Heart left ventricle (tissue), 16 donors: ENCODE measurements around the gene ZFYVE27. TPM values are rescaled to one million over a fixed set of nuclear protein-coding genes. Genes with fewer than 3 reads are reported as not detected.

ENCODE experiments used
- ATAC-seq, 4 donors: fragments of 200-7000 bp; cut with Tn5 transposase; one replicate each; pipeline ENCODE4 v1.9.1; 2020 to 2022; ENCODE audit warnings: moderate library complexity in 4 of 4, mild to moderate bottlenecking in 3 of 4, moderate number of reproducible peaks in 1 of 4
- DNase-seq, 5 donors: peaks; one replicate each; pipeline ENCODE4 v3.0.0-alpha.2; 2020
- H3K27ac ChIP-seq, 12 donors: fragments of 200-600 bp; sonication (generic) in 4 of 12; one replicate each; pipeline versions ENCODE4 v1.5.0 to v1.8.0; 2016 to 2022; ENCODE audit warnings: mild to moderate bottlenecking in 2 of 12
- H3K27me3 ChIP-seq, 9 donors: fragments of 200-600 bp; sonication (generic) in 2 of 9; one replicate each; pipeline versions ENCODE4 v1.5.1 to v1.8.0; 2016 to 2022; ENCODE audit warnings: mild to moderate bottlenecking in 3 of 9
- H3K36me3 ChIP-seq, 9 donors: fragments of 200-600 bp; sonication (generic) in 2 of 9; one replicate each; pipeline versions ENCODE4 v1.5.0 to v1.8.0; 2018 to 2022; ENCODE audit warnings: mild to moderate bottlenecking in 2 of 9
- H3K4me1 ChIP-seq, 12 donors: fragments of 200-600 bp; sonication (generic) in 4 of 12; one replicate each; pipeline versions ENCODE4 v1.5.0 to v1.8.0; 2016 to 2022; ENCODE audit warnings: mild to moderate bottlenecking in 3 of 12
- H3K4me3 ChIP-seq, 12 donors: fragments of 200-600 bp; sonication (generic) in 4 of 12; one replicate each; pipeline versions ENCODE4 v1.5.0 to v1.8.0; 2017 to 2022; ENCODE audit warnings: mild to moderate bottlenecking in 9 of 12, moderate library complexity in 4 of 12
- H3K9me3 ChIP-seq, 12 donors: fragments of 200-600 bp; sonication (generic) in 4 of 12; one replicate each; pipeline versions ENCODE4 v1.5.0 to v1.8.0; 2016 to 2022; ENCODE audit warnings: mild to moderate bottlenecking in 1 of 12
- CTCF ChIP-seq, 12 donors: fragments of 200-600 bp; sonication (generic) in 4 of 12; IDR thresholded peaks; one replicate each; pipeline versions ENCODE4 v1.5.0 to v1.8.0; 2018 to 2022; ENCODE audit warnings: antibody characterized with exemption in 12 of 12, mild to moderate bottlenecking in 5 of 12
- POLR2A ChIP-seq, 2 donors: fragments of 450-650 bp; IDR thresholded peaks; one replicate each; pipeline ENCODE4 v1.6.1; 2017; ENCODE audit warnings: antibody characterized with exemption in 2 of 2, mild to moderate bottlenecking in 2 of 2, moderate library complexity in 2 of 2
- WGBS, 4 donors: extraction: QIAGEN DNeasy Blood & Tissue Kit in 2 of 4; methylation state at CpG; one replicate each; pipeline versions ENCODE4 v1.1.5 to v1.1.7; 2013 to 2018; 5-methylcytosine and 5-hydroxymethylcytosine counted together
- intact Hi-C, 10 donors: fragments of 100-400 bp; cut with DNase I; formaldehyde crosslinking; loops; one replicate each; pipeline versions ENCODE4 v1.11.1 to v1.14.2; 2022
- polyA plus RNA-seq, 2 donors: library from polyadenylated mRNA; stranded (reverse); fragments of 200-250 nt; gene quantifications; one replicate each; pipeline ENCODE4 v1.2.3, GENCODE V29; 2013
- total RNA-seq, 9 donors: library from RNA; depleted of rRNA in 2 of 9; stranded (reverse); fragments of >200 nt in 2 of 9; fragmentation: NEBNext Ultra II Directional in 3 of 9; extraction: Animal tissue kit (Norgen Biotek cat#: 25700) in 3 of 9; gene quantifications; one replicate each; pipeline versions ENCODE4 v1.1.0 to v1.2.4, GENCODE V29; 2016 to 2023
- donor health status: ischemic (EF 13 %, LVEDD 7.1; RV severe dilation, severe dysfunction).
- donor health status: healthy with polysubstance abuse.
- donor health status: DM: no; HTN: yes; CAD: no.
- donor health status: DM: no; HTN: no; CAD: no.
- donor health status: ischemic (EF 25% LVEDD 6.9; RV normal size, moderate dysfunction).
- donor health status: ischemic (EF 25% LVEDD 5.7; RV mildly dilated, moderate dysfunction).
- donor health status: healthy.
- donor health status: DM: yes; HTN: yes; CAD: no.
- donor health status: ischemic (EF 35%, LVEDD 5.7; RV mildly dilated, moderate dysfunction).
- donor health status: nonischemic (EF 11% LVEDD 7.7; RV severe dilation, severe dysfunction).
- donor health status: DM: yes; HTN: yes; CAD: no.
- donor health status: PGD.
- donor health status: ischemic (EF 29% LVEDD 5.4; RV normal size, mild dysfunction).
- donor health status: nonischemic (EF 23%, LVEDD 6.1; RV moderate dilation, normal function).

Gene ZFYVE27
- total and polyA plus RNA-seq, 11 donors = 7.3 to 28.5 (median 13.1) TPM

- TF ChIP-seq POLR2A (IDR thresholded peaks at IDR 0.05) (no peak), CTCF (IDR thresholded peaks at IDR 0.05) (no peak)
- 83 to 88% (median 87%) methylated on average over 2 of the region's 2 CpGs for WGBS, 4 donors
- DNase-seq = no peak
- Histone ChIP-seq H3K4me3 (no peak overlapping the region), H3K27ac (no peak overlapping the region), H3K4me1 (peaks cover 0 to 6% (median 0%) of the 10 kb centered on the region in 12 donors), H3K27me3 (no peaks in the 10 kb centered on the region), H3K9me3 (no peaks in the 10 kb centered on the region), H3K36me3 (peaks cover 0 to 39% (median 20%) of the 10 kb centered on the region in 9 donors)
- ATAC-seq = no peak
- intact Hi-C loops = loop anchor here in 6 of 10 donors (5.0 to 10.0 kb wide), 5 partner anchors 101 to 281 kb away; partner anchors contain the start of gene CRTAC1 (in 1 of the 6)
Measured at GRCh38 chr10:97763411-97763810, 26.5 kb downstream of the ZFYVE27 start.

GRCh38 chr10:97763947-97764346 lies 27.0 kb downstream of the ZFYVE27 start:
- Histone ChIP-seq H3K4me3 (no peak overlapping the region), H3K27ac (no peak overlapping the region), H3K36me3 (peaks cover 0 to 33% (median 18%) of the 10 kb centered on the region in 9 donors), H3K9me3 (no peaks in the 10 kb centered on the region), H3K4me1 (peaks cover 0 to 6% (median 0%) of the 10 kb centered on the region in 12 donors), H3K27me3 (no peaks in the 10 kb centered on the region)
- WGBS, 4 donors = 90 to 94% (median 92%) methylated on average over 3 of the region's 3 CpGs
- DNase-seq = no peak
- intact Hi-C loops = loop anchor here in 6 of 10 donors (5.0 to 10.0 kb wide), 5 partner anchors 101 to 281 kb away; partner anchors contain the start of gene CRTAC1 (in 1 of the 6)
- no peak for TF ChIP-seq CTCF (IDR thresholded peaks at IDR 0.05)
- TF ChIP-seq POLR2A (IDR thresholded peaks at IDR 0.05) = no peak
- ATAC-seq = no peak

GRCh38 chr10:97764519-97764931 lies 27.6 kb downstream of the ZFYVE27 start:
- Histone ChIP-seq H3K36me3 (peaks cover 0 to 28% (median 12%) of the 10 kb centered on the region in 9 donors), H3K27ac (no peak overlapping the region), H3K4me1 (peaks cover 0 to 6% (median 0%) of the 10 kb centered on the region in 12 donors), H3K9me3 (no peaks in the 10 kb centered on the region), H3K4me3 (no peak overlapping the region), H3K27me3 (peaks cover 0 to under 1% (median 0%) of the 10 kb centered on the region in 9 donors)
- no peak for TF ChIP-seq CTCF (IDR thresholded peaks at IDR 0.05)
- TF ChIP-seq POLR2A (IDR thresholded peaks at IDR 0.05) = no peak
- intact Hi-C loops = loop anchor here in 6 of 10 donors (5.0 to 10.0 kb wide), 5 partner anchors 100 to 280 kb away; partner anchors contain the start of gene CRTAC1 (in 1 of the 6)
- 79 to 90% (median 82%) methylated on average over 4 to 7 of the region's 7 CpGs for WGBS, 4 donors
- DNase-seq (no peak), ATAC-seq (no peak)

GRCh38 chr10:97765201-97765600 lies 28.3 kb downstream of the ZFYVE27 start:
- H3K9me3 ChIP-seq = no peaks in the 10 kb centered on the region
- peaks cover 0 to 21% (median 5%) of the 10 kb centered on the region in 9 donors for H3K36me3 ChIP-seq
- ATAC-seq = no peak
- intact Hi-C loops = loop anchor here in 4 of 10 donors (10.0 kb wide), 3 partner anchors 100 to 280 kb away; partner anchors contain the start of gene CRTAC1 (in 1 of the 4)
- no peak overlapping the region for H3K4me3 ChIP-seq
- no peak overlapping the region for H3K27ac ChIP-seq
- TF ChIP-seq POLR2A (IDR thresholded peaks at IDR 0.05) = no peak
- no peak for TF ChIP-seq CTCF (IDR thresholded peaks at IDR 0.05)
- no peak for DNase-seq
- WGBS, 4 donors = 93 to 97% (median 97%) methylated on average over 10 to 15 of the region's 15 CpGs
- H3K27me3 ChIP-seq = peaks cover 0 to 7% (median 0%) of the 10 kb centered on the region in 9 donors
- peaks cover 0 to 6% (median 0%) of the 10 kb centered on the region in 12 donors for H3K4me1 ChIP-seq
